PC-3 (cell line): ENCODE measurements around the gene TTF2.

Experiments
- CTCF ChIP-seq: fragments of 300-600 bp; sonication (generic); conservative IDR thresholded peaks from 2 replicates; pipeline ENCODE4 v1.5.1; 2017; ENCODE audit warnings: antibody characterized with exemption, low read depth, mild to moderate bottlenecking, low read length
- EZH2 ChIP-seq: fragments of 300-600 bp; sonication (generic); IDR thresholded peaks from one replicate; pipeline ENCODE4 v1.6.1; 2017; ENCODE audit warnings: antibody characterized with exemption, mild to moderate bottlenecking, low read length; ENCODE audit not compliant: unreplicated experiment
- EZH2phosphoT487 ChIP-seq: fragments of 300-600 bp; sonication (generic); IDR thresholded peaks from 2 replicates; pipeline ENCODE4 v1.6.1; 2018; ENCODE audit warnings: mild to moderate bottlenecking, antibody characterized with exemption, low read length, borderline replicate concordance

GRCh38 chr1:117116090-117116783, 56.1 kb downstream of the TTF2 start:
- TF ChIP-seq EZH2phosphoT487 (no peak), CTCF (no peak), EZH2 (no peak)
